Measurements from ENCODE around the gene PCDHA3. TPM values are rescaled to one million over a fixed set of nuclear protein-coding genes. Genes with fewer than 3 reads are reported as not detected.
"Not testable (repeated sequence)": the region's sequence is repeated elsewhere in the genome, so short reads cannot be mapped to it uniquely, and the experiment has no call there.

Gene PCDHA3
- total RNA-seq, 1 donor from 2014 or later: 0.31 TPM

- H3K27ac Mint-ChIP-seq: peak overlapping the region; percentile 84
- no peak for DNase-seq (ENCODE audit: low spot score in 2 of 2, unreplicated experiment in 2 of 2)
- H3K4me1 Mint-ChIP-seq: peaks cover 2% of the 10 kb centered on the region
- peak overlapping the region; percentile 75 for H3K4me3 Mint-ChIP-seq
- H3K27me3 Mint-ChIP-seq (ENCODE audit: low read depth): no peaks in the 10 kb centered on the region
- TF ChIP-seq CTCF (IDR thresholded peaks at IDR 0.05; ENCODE audit: unreplicated experiment): peak; percentile 3
- H3K9me3 Mint-ChIP-seq: peaks cover 37% of the 10 kb centered on the region
- peaks cover 59% of the 10 kb centered on the region for H3K36me3 Mint-ChIP-seq
These were observed 27.5 kb downstream of the PCDHA3 start for GRCh38 chr5:140828362-140828737.

GRCh38 chr5:140829511-140830501 is 28.9 kb downstream of the PCDHA3 start:
- H3K36me3 Mint-ChIP-seq: peaks cover 65% of the 10 kb centered on the region
- DNase-seq (ENCODE audit: low spot score in 2 of 2, unreplicated experiment in 2 of 2); H3K4me1 Mint-ChIP-seq; H3K27ac Mint-ChIP-seq; H3K27me3 Mint-ChIP-seq (ENCODE audit: low read depth); H3K4me3 Mint-ChIP-seq: not testable (repeated sequence)
- H3K9me3 Mint-ChIP-seq: peaks cover 46% of the 10 kb centered on the region

GRCh38 chr5:140833993-140834392 is 33.1 kb downstream of the PCDHA3 start, which contains the start of gene PCDHA7:
Gene PCDHA7, plus strand, starts transcription at chr5:140834269. Its CDS starts 115 bp downstream, at chr5:140834384.
- H3K9me3 Mint-ChIP-seq: peaks cover 36% of the 10 kb centered on the region
- no peak for DNase-seq (ENCODE audit: low spot score in 2 of 2, unreplicated experiment in 2 of 2)
- no peak for TF ChIP-seq CTCF (IDR thresholded peaks at IDR 0.05; ENCODE audit: unreplicated experiment)
- H3K27ac Mint-ChIP-seq: no peak within 1 kb of the TSS
- H3K27me3 Mint-ChIP-seq (ENCODE audit: low read depth): no peaks in the 10 kb centered on the region
- H3K4me1 Mint-ChIP-seq: no peaks in the 10 kb centered on the region
- H3K4me3 Mint-ChIP-seq: no peak within 1 kb of the TSS
- H3K36me3 Mint-ChIP-seq: peaks cover 67% of the 10 kb centered on the region

- not testable (repeated sequence) for H3K4me3 Mint-ChIP-seq; H3K27me3 Mint-ChIP-seq (ENCODE audit: low read depth); DNase-seq (ENCODE audit: low spot score in 2 of 2, unreplicated experiment in 2 of 2); H3K4me1 Mint-ChIP-seq; H3K27ac Mint-ChIP-seq
- Mint-ChIP-seq H3K36me3 (peaks cover 63% of the 10 kb centered on the region), H3K9me3 (peaks cover 38% of the 10 kb centered on the region)
These were observed 33.7 kb downstream of the PCDHA3 start for GRCh38 chr5:140834439-140835008.

- H3K9me3 Mint-ChIP-seq: peaks cover 43% of the 10 kb centered on the region
- no peak for DNase-seq (ENCODE audit: low spot score in 2 of 2, unreplicated experiment in 2 of 2)
- no peak overlapping the region for H3K4me3 Mint-ChIP-seq
- peaks cover 66% of the 10 kb centered on the region for H3K36me3 Mint-ChIP-seq
- H3K27ac Mint-ChIP-seq: no peak overlapping the region
- H3K27me3 Mint-ChIP-seq (ENCODE audit: low read depth): no peaks in the 10 kb centered on the region
- H3K4me1 Mint-ChIP-seq: no peaks in the 10 kb centered on the region
- TF ChIP-seq CTCF (IDR thresholded peaks at IDR 0.05; ENCODE audit: unreplicated experiment): no peak
These were observed 35.0 kb downstream of the PCDHA3 start for GRCh38 chr5:140835622-140836510.
